Hepatocyte (in vitro differentiated cells): ENCODE data around the gene RPS21. TPM values are rescaled to one million over a fixed set of nuclear protein-coding genes. Genes with fewer than 3 reads are reported as not detected.
A peak's percentile ranks its signal among the peaks of the same experiment; 100 is the strongest.

Experiments used
- DNase-seq: peaks from one replicate; pipeline ENCODE4 v3.0.0-alpha.2; 2016; ENCODE audit warnings: low spot score
- H2AFZ ChIP-seq: fragments of 200-600 bp; sonication (generic); 2 replicates; pipeline ENCODE4 v1.6.0; 2016; ENCODE audit warnings: antibody characterized with exemption, mild to moderate bottlenecking
- H3K27ac ChIP-seq: fragments of 200-600 bp; sonication (generic); 2 replicates; pipeline ENCODE4 v1.5.1; 2016; ENCODE audit warnings: mild to moderate bottlenecking
- H3K27me3 ChIP-seq: fragments of 200-600 bp; sonication (generic); 2 replicates; pipeline ENCODE4 v1.6.1; 2016
- H3K36me3 ChIP-seq: fragments of 200-600 bp; sonication (generic); replicated peaks from 2 replicates; pipeline ENCODE4 v1.5.1; 2016; ENCODE audit warnings: low read depth; ENCODE audit not compliant: insufficient read depth
- H3K4me1 ChIP-seq: fragments of 200-600 bp; sonication (generic); 2 replicates; pipeline ENCODE4 v1.5.1; 2016; ENCODE audit warnings: mild to moderate bottlenecking, moderate library complexity; ENCODE audit not compliant: insufficient read depth
- H3K4me2 ChIP-seq: fragments of 200-600 bp; sonication (generic); 2 replicates; pipeline ENCODE4 v1.6.0; 2016
- H3K4me3 ChIP-seq: fragments of 200-600 bp; sonication (generic); 2 replicates; pipeline ENCODE4 v1.5.1; 2016; ENCODE audit warnings: mild to moderate bottlenecking
- H3K79me2 ChIP-seq: fragments of 200-600 bp; sonication (generic); 2 replicates; pipeline ENCODE4 v1.6.0; 2017; ENCODE audit warnings: mild to moderate bottlenecking
- H3K9me2 ChIP-seq: fragments of 200-600 bp; sonication (generic); replicated peaks from 2 replicates; pipeline ENCODE4 v1.6.0; 2017; ENCODE audit warnings: mild to moderate bottlenecking; ENCODE audit not compliant: insufficient read depth
- H3K9me3 ChIP-seq: fragments of 200-600 bp; sonication (generic); 2 replicates; pipeline ENCODE4 v1.5.1; 2016; ENCODE audit warnings: low read depth, mild to moderate bottlenecking
- H4K20me1 ChIP-seq: fragments of 200-600 bp; sonication (generic); 2 replicates; pipeline ENCODE4 v1.6.0; 2016; ENCODE audit warnings: mild to moderate bottlenecking; ENCODE audit not compliant: insufficient read depth, poor library complexity, severe bottlenecking
- EZH2 ChIP-seq: fragments of 200-600 bp; sonication (generic); IDR thresholded peaks from 2 replicates; pipeline ENCODE4 v1.6.1; 2016; ENCODE audit warnings: antibody characterized with exemption, mild to moderate bottlenecking, borderline replicate concordance
- EZH2phosphoT487 ChIP-seq: fragments of 200-600 bp; sonication (generic); IDR thresholded peaks from one replicate; pipeline ENCODE4 v1.6.1; 2018; ENCODE audit warnings: antibody characterized with exemption, mild to moderate bottlenecking, low read depth, moderate library complexity; ENCODE audit not compliant: unreplicated experiment, severe bottlenecking
- WGBS: methylation state at CpG from one replicate; pipeline ENCODE4 v1.1.6; 2016; ENCODE audit warnings: low lambda C conversion rate; ENCODE audit errors: missing lambda C conversion rate; 5-methylcytosine and 5-hydroxymethylcytosine counted together
- polyA plus RNA-seq: library from polyadenylated mRNA; unstranded; fragments of >200 nt; fragmentation: Nextera tagmentation; extraction: Ambion mirVana; gene quantifications from 2 replicates; pipeline ENCODE4 v1.2.1, GENCODE V29; 2016
- total RNA-seq: library from RNA; depleted of rRNA; stranded (reverse); fragments of >200 nt; gene quantifications from 2 replicates; pipeline ENCODE4 v1.2.3, GENCODE V29; 2014
- TF ChIP-seq, protein P1 (sequence below): fragments of 200-600 bp; sonication (generic); IDR thresholded peaks from 2 replicates; pipeline ENCODE4 v1.5.1; 2016; ENCODE audit warnings: antibody characterized with exemption, mild to moderate bottlenecking; ENCODE audit not compliant: poor library complexity

Gene RPS21
- total and polyA plus RNA-seq, 2 experiments from 2014 or later, result 460 to 1,754 TPM

GRCh38 chr20:62433658-62434497 is 47.0 kb downstream of the RPS21 start:
- Histone ChIP-seq H3K36me3 (no peaks in the 10 kb centered on the region), H3K9me2 (no peaks in the 10 kb centered on the region), H3K4me1 (peaks cover 49% of the 10 kb centered on the region), H3K27ac (peak overlapping the region; percentile 84), H3K79me2 (no peaks in the 10 kb centered on the region), H2AFZ (no peak overlapping the region), H3K27me3 (no peaks in the 10 kb centered on the region), H3K4me3 (no peak overlapping the region), H3K9me3 (no peaks in the 10 kb centered on the region), H4K20me1 (no peaks in the 10 kb centered on the region), H3K4me2 (peak overlapping the region; percentile 55)
- WGBS, result 42% methylated on average over 32 of the region's 32 CpGs
- TF ChIP-seq EZH2 (no peak), EZH2phosphoT487 (no peak)
- TF ChIP-seq, protein P1, sequence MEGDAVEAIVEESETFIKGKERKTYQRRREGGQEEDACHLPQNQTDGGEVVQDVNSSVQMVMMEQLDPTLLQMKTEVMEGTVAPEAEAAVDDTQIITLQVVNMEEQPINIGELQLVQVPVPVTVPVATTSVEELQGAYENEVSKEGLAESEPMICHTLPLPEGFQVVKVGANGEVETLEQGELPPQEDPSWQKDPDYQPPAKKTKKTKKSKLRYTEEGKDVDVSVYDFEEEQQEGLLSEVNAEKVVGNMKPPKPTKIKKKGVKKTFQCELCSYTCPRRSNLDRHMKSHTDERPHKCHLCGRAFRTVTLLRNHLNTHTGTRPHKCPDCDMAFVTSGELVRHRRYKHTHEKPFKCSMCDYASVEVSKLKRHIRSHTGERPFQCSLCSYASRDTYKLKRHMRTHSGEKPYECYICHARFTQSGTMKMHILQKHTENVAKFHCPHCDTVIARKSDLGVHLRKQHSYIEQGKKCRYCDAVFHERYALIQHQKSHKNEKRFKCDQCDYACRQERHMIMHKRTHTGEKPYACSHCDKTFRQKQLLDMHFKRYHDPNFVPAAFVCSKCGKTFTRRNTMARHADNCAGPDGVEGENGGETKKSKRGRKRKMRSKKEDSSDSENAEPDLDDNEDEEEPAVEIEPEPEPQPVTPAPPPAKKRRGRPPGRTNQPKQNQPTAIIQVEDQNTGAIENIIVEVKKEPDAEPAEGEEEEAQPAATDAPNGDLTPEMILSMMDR, result no peak
- DNase-seq, result no peak

DNA sequence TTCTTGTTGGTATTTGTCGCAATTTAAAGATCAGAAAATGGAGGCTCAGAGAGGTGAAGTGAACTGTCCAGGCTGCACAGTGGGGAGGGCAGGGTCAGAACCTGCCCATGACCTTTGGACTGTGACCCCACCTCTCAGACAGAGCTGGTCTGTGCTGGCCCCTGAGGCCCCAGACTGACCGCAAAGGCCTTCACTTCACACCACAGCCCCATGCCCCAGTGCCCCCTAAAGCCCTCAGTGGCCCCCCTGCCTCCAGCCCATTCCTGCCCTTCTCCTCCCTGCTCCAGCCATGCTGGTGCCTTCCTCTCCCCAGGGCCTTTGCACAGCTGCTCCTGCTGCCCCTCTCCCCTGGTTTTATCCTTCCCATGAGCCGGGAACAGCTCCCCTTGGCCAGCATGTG is 49.8 kb downstream of the RPS21 start:
- peaks cover 31% of the 10 kb centered on the region for H3K4me1 ChIP-seq
- WGBS, result 94% methylated on average over 3 of the region's 3 CpGs
- H3K27ac ChIP-seq, result peak overlapping the region; percentile 60
- H3K36me3 ChIP-seq, result no peaks in the 10 kb centered on the region
- H3K9me2 ChIP-seq, result no peaks in the 10 kb centered on the region
- no peaks in the 10 kb centered on the region for H3K9me3 ChIP-seq
- no peak for DNase-seq
- no peak overlapping the region for H3K4me2 ChIP-seq
- TF ChIP-seq EZH2 (no peak), EZH2phosphoT487 (no peak)
- TF ChIP-seq, protein P1, result no peak
- no peaks in the 10 kb centered on the region for H3K27me3 ChIP-seq
- H4K20me1 ChIP-seq, result no peaks in the 10 kb centered on the region
- no peak overlapping the region for H2AFZ ChIP-seq
- no peaks in the 10 kb centered on the region for H3K79me2 ChIP-seq
- H3K4me3 ChIP-seq, result no peak overlapping the region

DNA sequence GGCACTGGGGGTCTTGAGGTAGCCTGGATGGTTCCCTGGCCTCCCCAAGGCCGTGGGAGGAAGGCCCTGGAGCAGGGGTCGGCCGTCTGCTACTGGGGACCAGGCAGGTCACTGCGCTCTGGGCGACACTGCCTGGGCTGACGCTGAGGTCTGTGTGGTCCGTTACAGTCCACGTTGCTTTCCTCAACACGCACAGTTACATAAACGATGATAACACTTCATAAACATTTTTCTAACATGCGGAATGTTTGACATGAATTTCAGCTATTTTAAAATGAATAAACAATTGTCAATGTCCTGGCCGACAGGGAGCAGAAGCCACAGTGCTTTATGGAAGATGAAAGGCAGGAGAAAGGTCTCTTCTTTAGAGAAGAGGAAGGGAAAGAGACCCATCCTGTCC is 50.6 kb downstream of the RPS21 start:
- WGBS, result 63% methylated on average over 12 of the region's 12 CpGs
- Histone ChIP-seq H3K27me3 (no peaks in the 10 kb centered on the region), H4K20me1 (no peaks in the 10 kb centered on the region), H3K4me2 (no peak overlapping the region), H3K36me3 (no peaks in the 10 kb centered on the region), H3K4me1 (peaks cover 25% of the 10 kb centered on the region), H3K27ac (peak overlapping the region; percentile 60), H2AFZ (no peak overlapping the region), H3K79me2 (no peaks in the 10 kb centered on the region), H3K9me3 (no peaks in the 10 kb centered on the region), H3K9me2 (no peaks in the 10 kb centered on the region), H3K4me3 (no peak overlapping the region)
- DNase-seq, result no peak
- TF ChIP-seq EZH2 (no peak), EZH2phosphoT487 (no peak)
- TF ChIP-seq, protein P1, result no peak
